ENCODE measurements around the gene LARP1.
"Not testable (repeated sequence)": the region's sequence is repeated elsewhere in the genome, so short reads cannot be mapped to it uniquely, and the experiment has no call there.

GRCh38 chr5:154750641-154751040 is 4.5 kb upstream of the LARP1 start:
- not testable (repeated sequence) for TF ChIP-seq CTCF, POLR2A (IDR thresholded peaks at IDR 0.05)

Measured in prostate gland (tissue), 2 donors.